Astrocyte (in vitro differentiated cells and primary cell): Measurements from ENCODE around the gene CBLN3.

Experiments
- CTCF ChIP-seq: IDR thresholded peaks from 2 replicates; pipeline ENCODE4 v1.5.1; 2011; ENCODE audit warnings: low read depth, mild to moderate bottlenecking, inconsistent platforms, low read length, moderate library complexity; ENCODE audit not compliant: insufficient read depth
- EZH2 ChIP-seq: IDR thresholded peaks from 2 replicates; pipeline ENCODE4 v1.6.1; 2012; ENCODE audit warnings: mild to moderate bottlenecking, low read length, inconsistent platforms; ENCODE audit not compliant: insufficient read depth

GRCh38 chr14:24403294-24403998 is 26.0 kb downstream of the CBLN3 start:
- TF ChIP-seq CTCF: no peak
- TF ChIP-seq EZH2: no peak
